HFF-Myc (cell line): ENCODE measurements around the gene DEFB125.
"Not testable (repeated sequence)": the region's sequence is repeated elsewhere in the genome, so short reads cannot be mapped to it uniquely, and the experiment has no call there.

ENCODE experiments used
- DNase-seq: peaks from one replicate; pipeline ENCODE4 v3.0.0-alpha.2; 2011; ENCODE audit warnings: low read depth; ENCODE audit errors: extremely low read depth
- H3K4me3 ChIP-seq: replicated peaks from 2 replicates; pipeline ENCODE4 v1.5.1; 2011; ENCODE audit warnings: low read depth, mild to moderate bottlenecking, control low read depth, low read length
- TF ChIP-seq, protein P1 (sequence below): IDR thresholded peaks from 2 replicates; pipeline ENCODE4 v1.5.1; 2012; ENCODE audit warnings: mild to moderate bottlenecking, low read depth, low read length, control low read depth; ENCODE audit errors: missing control alignments

DEFB125 gene

DNA sequence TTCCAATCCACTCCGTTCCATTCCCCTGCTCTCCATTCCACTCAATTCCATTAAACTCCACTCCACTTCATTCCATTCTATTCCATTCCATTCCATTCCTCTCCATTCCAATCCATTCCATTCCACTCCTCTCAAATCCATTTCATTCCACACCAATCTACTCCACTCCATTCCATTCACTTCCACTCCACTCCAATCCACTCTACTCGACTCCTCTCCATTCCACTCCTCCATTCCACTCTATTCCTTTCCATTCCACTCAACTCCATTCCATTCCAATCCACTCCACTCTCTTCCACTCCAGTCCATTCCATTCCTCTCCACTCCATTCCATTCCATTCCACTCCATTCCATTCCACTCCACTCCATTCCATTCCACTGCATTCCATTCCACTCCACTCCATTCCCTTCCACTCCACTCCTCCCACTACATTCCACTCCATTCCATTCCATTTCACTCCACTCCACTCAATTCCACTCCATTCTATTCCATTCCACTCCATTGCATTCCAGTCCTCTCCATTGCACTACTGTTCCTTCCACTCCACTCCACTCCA is 22.6 kb upstream of the DEFB125 start:
- DNase-seq, result no peak
- no peak overlapping the region for H3K4me3 ChIP-seq
- TF ChIP-seq, protein P1, sequence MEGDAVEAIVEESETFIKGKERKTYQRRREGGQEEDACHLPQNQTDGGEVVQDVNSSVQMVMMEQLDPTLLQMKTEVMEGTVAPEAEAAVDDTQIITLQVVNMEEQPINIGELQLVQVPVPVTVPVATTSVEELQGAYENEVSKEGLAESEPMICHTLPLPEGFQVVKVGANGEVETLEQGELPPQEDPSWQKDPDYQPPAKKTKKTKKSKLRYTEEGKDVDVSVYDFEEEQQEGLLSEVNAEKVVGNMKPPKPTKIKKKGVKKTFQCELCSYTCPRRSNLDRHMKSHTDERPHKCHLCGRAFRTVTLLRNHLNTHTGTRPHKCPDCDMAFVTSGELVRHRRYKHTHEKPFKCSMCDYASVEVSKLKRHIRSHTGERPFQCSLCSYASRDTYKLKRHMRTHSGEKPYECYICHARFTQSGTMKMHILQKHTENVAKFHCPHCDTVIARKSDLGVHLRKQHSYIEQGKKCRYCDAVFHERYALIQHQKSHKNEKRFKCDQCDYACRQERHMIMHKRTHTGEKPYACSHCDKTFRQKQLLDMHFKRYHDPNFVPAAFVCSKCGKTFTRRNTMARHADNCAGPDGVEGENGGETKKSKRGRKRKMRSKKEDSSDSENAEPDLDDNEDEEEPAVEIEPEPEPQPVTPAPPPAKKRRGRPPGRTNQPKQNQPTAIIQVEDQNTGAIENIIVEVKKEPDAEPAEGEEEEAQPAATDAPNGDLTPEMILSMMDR, result no peak

DNA sequence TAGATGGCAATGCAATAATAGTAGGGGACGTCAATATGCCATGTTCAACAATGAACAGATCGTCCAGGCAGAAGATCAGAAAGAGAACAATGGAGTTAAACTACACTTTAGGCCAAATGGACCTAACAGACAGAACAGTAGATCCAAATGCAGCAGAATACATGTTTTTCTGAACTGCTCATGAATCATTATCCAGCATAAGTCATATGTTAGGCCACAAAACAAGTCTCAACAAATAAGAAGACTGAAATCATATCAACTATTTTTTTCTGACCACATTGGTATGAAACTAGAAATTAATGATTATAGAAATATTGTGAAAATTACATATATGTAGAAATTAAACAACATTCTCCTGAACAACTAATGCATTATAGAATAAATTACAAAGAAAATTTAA is 10.2 kb upstream of the DEFB125 start:
- no peak for DNase-seq
- H3K4me3 ChIP-seq, result no peak overlapping the region
- TF ChIP-seq, protein P1, result no peak

DNA sequence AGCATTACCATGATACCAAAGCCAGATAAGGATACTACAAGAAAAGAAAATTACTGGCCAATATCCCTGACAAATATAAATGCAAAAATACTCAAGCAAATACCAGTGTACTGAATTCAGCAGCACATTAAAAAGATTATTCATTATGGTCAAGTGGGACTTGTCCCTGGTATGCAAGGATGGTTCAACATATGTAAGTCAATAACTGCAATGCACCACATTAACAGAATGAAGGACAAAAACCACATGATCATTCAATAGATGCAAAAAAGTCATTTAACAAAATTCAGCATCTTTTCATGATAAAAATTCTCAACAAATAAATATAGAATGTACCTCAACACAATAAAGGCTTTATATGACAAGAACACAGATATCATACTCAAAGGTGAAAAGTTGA is 9.1 kb upstream of the DEFB125 start:
- TF ChIP-seq, protein P1, result no peak
- no peak overlapping the region for H3K4me3 ChIP-seq
- no peak for DNase-seq

DNA sequence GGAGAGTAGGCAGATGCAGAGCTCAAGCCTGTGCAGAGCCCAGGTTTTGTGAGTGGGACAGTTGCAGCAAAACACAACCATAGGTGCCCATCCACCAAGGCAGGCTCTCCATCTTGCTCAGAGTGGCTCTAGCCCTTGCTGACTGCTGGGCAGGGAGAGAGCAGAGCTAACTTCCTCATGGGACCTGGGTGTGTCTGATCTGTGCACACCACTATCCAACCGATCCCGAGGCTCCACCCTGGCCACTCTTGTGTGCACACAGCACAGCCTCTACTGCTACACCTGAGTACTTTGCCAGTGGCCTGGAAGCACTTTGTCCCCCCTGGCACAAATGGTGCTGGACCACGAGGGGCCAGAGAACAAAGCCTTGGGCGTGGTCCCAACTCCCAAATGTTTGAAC is 7.9 kb upstream of the DEFB125 start:
- TF ChIP-seq, protein P1, result no peak
- no peak overlapping the region for H3K4me3 ChIP-seq

DNA sequence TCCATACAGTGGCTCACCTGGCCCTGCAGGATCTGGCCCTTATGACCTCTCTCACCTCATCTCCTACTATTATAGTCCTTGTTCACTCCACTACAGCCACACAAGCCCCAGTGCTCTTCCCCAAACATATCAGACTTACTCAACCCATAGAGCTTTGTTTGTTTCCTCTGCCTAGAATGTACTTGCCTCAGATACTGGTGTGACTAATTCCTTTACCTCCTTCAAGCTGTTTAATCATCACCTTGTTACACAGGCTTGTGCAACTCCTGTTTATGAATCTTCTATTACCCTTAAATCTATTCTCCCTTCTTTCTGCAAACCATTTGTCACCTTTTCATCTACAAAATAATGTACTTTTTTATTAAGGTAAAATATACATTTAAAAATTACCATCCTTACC is 3.2 kb downstream of the DEFB125 start:
- DNase-seq, result no peak
- TF ChIP-seq, protein P1, result no peak
- H3K4me3 ChIP-seq, result no peak overlapping the region

More for the DNA sequence above, 7.9 kb upstream of the DEFB125 start:
- no peak for DNase-seq

DNA sequence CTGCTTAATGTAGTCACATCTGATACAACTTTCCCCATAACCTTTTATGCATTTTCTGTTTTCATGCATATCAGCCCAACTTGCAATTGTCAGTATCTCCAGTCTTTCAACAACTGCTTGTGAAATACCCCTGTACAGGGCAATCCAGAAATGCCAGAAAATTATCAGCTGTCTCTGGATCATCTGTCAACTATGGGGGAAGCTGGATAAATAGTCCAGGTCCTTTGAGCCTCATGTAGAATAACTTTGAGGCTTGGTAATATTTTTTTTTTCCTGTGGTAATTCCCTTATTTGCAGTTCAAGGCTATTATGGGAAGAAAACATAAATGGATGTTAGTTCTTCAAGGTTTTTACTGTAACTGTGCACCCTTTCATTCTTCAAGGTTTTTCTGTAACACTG is 6.2 kb downstream of the DEFB125 start:
- DNase-seq, result no peak
- TF ChIP-seq, protein P1, result no peak
- H3K4me3 ChIP-seq, result no peak overlapping the region

DNA sequence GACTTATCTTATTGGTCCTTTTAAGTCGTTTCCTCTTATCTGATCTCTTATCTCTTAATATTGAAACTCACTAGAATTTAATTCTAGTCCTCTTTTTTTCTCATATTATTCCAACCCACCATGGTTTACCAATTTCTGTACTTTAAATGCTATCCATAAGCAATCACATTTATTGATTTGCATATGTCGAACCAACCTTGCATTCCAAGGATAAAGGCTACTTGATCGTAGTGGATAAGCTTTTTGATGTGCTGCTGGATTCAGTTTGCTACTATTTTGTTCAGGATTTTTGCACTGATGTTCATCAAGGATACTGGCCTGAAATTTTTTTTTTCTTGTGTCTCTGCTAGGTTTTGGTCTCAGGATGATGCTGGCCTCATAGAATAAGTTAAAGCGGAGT is 7.7 kb downstream of the DEFB125 start:
- no peak overlapping the region for H3K4me3 ChIP-seq
- DNase-seq, result no peak
- TF ChIP-seq, protein P1, result no peak

DNA sequence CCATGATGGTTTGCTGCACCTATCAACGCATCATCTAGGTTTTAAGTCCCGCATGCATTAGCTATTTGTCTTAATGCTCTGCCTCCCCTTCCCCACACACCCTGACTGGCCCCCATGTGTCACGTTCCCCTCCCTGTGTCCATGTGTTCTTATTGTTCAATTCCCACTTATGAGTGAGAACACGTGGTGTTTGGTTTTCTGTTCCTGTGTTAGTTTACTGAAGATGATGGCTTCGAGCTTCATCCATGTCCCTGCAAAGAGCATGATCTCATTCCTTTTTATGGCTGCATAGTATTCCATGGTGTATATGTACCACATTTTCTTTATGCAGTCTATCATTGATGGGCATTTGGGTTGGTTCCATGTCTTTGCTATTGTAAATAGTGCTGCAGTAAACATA is 10.2 kb downstream of the DEFB125 start:
- not testable (repeated sequence) for DNase-seq

More for the DNA sequence above, 10.2 kb downstream of the DEFB125 start:
- not testable (repeated sequence) for H3K4me3 ChIP-seq
